Measurements from ENCODE around the gene GAS2L1.

Gene GAS2L1

DNA sequence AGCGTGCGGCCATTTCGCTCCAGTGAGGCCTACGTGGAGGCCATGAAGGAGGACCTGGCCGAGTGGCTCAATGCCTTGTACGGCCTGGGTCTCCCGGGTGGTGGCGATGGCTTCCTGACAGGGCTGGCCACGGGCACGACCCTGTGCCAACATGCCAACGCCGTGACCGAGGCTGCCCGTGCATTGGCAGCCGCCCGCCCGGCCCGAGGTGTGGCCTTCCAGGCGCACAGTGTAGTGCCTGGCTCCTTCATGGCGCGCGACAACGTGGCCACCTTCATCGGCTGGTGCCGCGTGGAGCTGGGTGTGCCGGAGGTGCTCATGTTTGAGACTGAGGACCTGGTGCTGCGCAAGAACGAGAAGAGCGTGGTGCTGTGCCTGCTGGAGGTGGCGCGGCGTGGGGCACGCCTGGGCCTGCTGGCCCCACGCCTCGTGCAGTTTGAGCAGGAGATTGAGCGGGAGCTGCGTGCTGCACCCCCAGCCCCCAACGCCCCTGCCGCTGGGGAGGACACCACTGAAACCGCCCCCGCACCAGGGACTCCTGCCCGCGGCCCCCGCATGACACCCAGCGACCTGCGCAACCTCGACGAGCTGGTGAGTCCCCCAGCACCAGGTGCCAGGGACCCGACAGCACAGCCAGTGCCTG is 1.8 kb downstream of the GAS2L1 start:
- no peak for TF ChIP-seq CTCF (IDR thresholded peaks at IDR 0.05)

DNA sequence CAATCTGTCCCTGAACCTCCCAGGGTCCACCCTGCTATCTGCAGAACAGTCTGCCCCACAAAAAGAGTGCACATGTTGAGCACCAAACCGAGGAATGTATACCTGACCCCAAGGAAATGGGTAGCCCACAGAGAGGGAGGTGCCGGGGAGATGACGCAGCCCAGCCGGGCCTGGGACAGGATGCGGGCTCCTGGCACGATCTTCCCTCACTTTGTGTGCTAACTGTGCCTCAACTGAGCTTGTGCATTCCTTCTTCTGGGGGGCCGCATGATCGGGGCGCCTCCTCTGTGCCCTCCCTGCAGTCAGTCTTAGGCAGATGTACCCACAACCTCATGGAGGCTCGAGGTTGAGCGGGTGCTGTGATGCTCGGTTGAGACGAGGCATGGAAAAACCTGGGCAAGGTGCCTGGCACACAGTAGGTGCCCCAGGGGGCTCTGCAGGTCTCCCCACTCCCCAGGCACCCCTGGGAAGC is 2.4 kb downstream of the GAS2L1 start:
- TF ChIP-seq CTCF (IDR thresholded peaks at IDR 0.05): no peak

DNA sequence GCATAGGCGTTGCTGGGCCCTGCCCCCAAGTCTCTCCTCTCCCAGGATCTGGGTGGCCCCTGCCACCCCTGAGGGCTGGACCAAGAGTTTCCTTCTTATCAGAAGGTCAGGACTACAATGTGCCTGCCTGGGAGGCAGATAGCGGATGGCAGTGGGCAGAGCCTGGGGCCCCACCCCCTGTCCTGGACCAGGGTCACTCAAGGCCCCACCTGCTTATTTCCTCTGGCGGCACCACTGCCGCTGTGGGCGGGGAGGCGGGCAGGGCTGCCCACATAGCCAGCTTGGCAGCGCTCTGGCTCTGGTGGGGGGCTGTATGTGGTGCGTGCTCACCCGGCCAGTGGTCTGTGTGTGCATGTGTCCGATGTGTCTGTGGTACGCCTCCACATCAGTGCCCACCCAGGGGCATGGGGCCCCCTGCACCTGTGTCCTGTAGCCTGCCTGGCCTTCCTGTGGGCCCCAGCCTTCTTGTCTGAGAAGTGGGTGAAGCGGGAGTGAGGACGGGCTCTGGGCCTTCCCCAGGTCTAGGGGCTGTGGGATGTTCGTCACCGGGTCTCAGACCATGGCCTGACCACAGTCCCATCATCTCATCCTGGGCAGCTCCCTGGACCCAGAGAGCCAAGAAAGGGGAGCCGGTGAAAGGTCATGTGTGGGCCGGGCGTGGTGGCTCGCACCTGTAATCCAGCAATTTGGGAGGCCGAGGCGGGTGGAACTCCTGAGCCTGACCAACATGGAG is 3.0 kb downstream of the GAS2L1 start:
- TF ChIP-seq CTCF (IDR thresholded peaks at IDR 0.05): no peak

GRCh38 chr22:29310065-29310862 is 3.8 kb downstream of the GAS2L1 start:
- no peak for TF ChIP-seq CTCF (IDR thresholded peaks at IDR 0.05)

DNA sequence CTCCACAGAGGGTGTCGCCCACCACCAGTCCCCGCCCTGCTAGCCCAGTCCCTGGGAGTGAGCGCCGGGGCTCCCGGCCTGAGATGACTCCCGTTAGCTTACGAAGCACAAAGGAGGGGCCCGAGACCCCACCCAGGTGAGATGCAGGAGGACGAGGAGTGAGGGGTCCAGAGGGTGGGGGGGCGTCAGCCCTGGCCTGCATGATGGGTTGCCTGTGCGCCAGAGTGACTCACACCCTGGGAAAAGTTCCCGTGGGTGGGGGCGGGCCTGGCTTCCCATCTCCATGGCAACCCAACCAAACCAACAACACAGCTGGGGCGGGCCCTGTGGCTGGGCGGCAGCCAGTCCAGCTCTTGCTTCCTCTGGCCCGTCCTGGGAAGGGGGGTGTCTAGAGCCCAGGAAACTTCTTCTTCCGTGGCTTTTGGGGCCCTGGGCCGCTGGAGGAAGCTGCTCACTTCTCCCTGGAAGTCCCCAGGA is 4.5 kb downstream of the GAS2L1 start:
- TF ChIP-seq CTCF (IDR thresholded peaks at IDR 0.05): no peak

GRCh38 chr22:29311464-29312217 is 5.2 kb downstream of the GAS2L1 start:
- no peak for TF ChIP-seq CTCF (IDR thresholded peaks at IDR 0.05)
